NCI-H2227 treated with DMSO at 0.1 percent for 48 hours (cell line): ENCODE measurements around the gene SPC24.
"Not testable (repeated sequence)": the region's sequence is repeated elsewhere in the genome, so short reads cannot be mapped to it uniquely, and the experiment has no call there.

Experiments
- DNase-seq: peaks from one replicate; lab custom pipeline; 2025; lab: John Stamatoyannopoulos, UW

The SPC24 gene

DNA sequence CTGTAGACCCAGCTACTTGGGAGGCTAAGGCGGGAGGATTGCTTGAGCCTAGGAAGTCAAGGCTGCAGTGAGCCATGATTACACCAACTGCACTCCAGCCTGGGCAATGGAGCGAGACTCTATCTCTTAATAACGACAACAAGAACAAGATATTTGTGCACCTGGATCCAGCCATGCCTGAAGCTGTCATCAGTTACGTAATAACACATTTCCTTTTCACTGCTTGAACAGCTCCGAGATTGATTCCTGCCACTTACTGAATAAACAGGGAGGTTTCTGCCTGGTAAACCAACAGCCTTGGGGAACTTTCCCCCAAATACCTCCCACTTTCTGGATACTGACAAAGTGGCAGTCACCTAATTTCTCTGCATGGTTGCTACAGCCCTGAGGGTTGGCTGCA is 36.4 kb upstream of the SPC24 start:
- no peak for DNase-seq

DNA sequence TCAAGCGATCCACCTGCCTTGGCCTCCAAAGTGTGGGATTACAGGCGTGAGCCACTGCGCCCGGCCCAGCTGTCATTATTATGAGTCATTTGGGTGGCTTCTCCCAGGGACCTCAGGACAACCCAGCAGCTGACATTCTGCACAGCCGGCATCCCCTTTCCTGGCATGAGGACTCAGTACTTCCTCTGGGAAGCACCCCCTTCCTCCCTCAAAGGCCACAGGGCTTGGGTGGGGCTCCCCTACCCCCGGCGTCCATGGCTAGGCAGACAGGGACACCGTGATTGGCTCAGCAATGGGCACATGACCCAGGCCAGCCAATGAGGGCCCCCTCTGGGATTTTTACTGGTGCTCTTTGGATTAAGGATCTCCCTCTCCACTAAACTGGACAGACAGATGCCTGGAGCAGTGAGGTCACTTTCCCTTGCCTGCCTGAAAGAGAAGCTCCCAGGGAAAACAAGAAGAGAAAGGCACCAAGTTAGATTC is 35.7 kb upstream of the SPC24 start:
- DNase-seq = no peak

- DNase-seq = no peak
Measured at GRCh38 chr19:11190501-11190900, 34.9 kb upstream of the SPC24 start.

GRCh38 chr19:11187441-11187840 is 31.9 kb upstream of the SPC24 start:
- no peak for DNase-seq

DNA sequence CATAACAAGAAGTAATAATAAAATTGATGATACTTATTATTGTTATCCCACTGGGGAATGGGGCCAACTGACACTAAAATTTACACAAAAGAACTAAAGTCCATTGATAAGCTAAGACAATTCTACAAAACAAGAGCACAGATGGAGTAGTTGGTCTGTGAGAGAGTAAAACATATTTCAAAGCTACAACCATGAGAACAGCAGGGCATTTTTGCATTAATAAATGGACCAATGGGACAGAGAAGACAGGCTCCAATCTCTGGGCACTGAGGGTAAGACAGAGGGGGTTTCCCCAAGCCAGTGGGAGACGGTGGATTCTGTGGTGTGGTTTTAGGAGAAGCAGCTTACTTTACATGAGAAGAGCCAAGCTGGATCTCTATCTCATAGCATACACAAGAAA is 27.4 kb upstream of the SPC24 start:
- DNase-seq = no peak

DNA sequence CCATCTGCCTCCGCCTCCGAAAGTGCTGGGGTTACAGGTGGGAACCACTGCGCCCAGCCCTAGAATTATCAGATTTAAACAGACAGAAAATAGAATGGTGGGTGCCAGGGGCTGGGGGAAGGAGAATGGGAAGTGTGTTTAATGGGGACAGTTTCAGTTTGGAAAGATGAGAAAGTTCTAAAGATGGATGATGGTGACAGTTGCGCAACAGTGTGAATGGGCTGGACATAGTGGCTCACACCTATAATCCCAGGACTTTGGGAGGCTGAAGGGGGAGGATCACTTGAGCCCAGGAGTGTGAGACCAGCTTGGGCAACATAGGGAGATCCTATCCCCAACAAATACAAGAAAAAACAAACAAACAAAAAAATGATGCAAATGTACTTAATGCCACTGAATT is 25.9 kb upstream of the SPC24 start:
- no peak for DNase-seq

DNA sequence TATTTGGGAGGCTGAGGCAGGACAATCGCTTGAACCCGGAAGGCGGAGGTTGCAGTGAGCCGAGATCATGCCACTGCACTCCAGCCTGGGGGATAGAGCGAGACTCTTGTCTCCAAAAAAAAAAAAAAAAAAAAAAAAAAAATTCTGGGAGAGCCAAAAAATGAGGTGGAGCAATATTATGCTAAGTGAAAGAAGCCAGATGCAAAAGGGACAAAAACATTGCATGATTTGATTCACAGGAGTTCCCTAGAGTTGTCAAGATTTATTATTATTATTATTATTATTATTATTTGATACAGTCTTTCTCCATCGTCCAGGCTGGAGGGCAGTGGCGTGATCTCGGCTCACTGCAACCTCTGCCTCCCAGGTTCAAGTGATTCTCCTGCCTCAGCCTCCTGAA is 25.4 kb upstream of the SPC24 start:
- not testable (repeated sequence) for DNase-seq

- no peak for DNase-seq
Measured at GRCh38 chr19:11180346-11180745, 24.8 kb upstream of the SPC24 start.

DNA sequence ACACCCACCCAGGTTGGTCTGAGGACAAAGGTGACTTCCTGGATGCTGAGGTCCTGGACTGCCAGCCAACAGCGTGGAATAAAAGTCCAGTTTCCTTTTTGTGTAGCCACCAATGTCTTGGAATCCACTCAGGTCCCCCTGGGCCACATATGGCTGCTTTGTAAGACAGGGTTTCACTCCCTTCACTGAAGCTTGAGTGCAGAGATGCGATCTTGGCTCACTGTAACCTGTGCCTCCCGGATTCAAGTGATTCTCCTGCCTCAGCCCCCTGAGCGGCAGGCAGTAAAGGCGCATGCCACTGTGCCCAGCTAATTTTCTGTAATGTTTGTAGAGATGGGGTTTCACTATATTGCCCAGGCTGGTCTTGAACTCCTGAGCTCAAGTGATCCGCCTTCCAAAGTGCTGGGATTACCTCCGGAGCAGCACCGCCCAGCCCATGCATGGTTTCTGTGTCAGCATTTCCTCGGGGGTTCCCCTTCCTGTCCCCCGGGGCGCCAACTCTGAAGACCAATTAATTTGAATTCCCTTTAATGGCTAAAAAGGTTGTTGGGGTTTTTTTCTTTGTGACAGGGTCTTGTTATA is 24.2 kb upstream of the SPC24 start:
- DNase-seq = no peak

DNA sequence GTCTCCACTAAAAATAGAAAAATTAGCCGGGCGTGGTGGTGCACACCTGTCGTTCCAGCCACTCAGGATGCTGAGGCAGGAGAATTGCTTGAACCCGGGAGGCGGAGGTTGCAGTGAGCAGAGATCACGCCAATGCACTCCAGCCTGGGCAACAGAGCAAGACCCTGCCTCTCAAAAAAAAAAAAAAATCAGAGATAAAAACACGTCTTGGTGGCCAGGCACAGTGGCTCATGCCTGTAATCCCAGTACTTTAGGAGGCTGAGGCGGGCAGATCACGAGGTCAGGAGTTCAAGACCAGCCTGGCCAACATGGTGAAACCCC is 23.5 kb upstream of the SPC24 start:
- DNase-seq = not testable (repeated sequence)

DNA sequence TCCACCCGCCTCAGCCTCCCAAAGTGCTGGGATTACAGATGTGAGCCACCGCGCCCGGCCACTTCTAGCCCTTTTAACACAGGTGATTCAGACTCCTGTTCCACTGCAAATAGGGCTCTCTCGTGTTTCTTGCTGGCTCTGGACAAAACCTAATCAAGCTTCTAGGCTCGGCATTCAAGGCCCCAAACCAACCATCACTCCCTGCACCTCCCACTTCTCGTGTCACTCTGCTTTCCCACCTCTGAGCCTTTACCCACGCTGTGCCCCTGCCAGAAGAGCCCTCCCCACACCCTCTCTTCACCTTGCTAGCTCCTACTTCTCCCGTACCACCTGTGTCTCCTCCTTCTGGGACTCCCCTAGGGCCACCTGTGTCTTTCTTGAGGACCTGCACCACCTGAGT is 22.0 kb upstream of the SPC24 start:
- DNase-seq = no peak

- no peak for DNase-seq
Measured at GRCh38 chr19:11176466-11177193, 21.0 kb upstream of the SPC24 start.

DNA sequence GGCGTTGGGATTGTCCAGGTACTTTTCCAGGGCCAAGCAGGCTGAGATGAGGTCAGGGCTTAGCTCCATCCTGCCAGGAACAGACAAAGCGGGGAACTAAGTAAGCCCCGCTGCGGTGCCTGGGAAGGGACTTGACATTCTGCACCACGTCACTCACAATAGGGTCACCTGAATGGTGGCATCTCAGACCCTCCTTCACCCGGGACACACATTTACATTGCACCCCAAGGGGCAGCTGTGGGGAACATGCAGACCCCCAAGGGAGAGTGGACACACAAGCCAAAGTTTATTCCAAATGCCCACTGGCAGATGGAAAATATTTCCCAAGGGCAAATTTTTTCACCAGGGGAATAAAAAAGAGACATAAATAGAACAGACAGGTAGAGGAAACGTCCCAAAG is 20.3 kb upstream of the SPC24 start:
- DNase-seq = no peak

GRCh38 chr19:11174336-11174735 is 18.8 kb upstream of the SPC24 start:
- no peak for DNase-seq

GRCh38 chr19:11173516-11174155 is 18.1 kb upstream of the SPC24 start:
- no peak for DNase-seq

GRCh38 chr19:11172576-11172975 is 17.0 kb upstream of the SPC24 start:
- no peak for DNase-seq

DNA sequence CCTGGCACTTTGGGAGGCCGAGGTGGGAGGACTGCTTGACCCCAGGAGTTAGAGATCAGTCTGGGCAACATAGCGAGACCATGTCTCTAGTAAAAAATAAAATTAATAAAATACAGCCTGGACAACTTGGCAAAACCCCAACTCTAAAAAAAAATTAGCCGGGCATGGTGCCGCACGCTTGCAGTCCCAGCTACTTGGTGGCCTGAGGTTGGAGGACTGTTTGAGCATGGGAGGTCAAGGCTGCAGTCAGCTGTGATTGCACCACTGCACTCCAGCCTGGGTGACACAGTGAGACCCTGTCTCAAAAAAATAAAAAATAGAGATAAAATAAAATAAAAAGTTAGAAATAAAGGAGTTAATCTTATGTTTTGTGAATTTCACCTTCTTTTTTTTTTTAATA is 15.6 kb upstream of the SPC24 start:
- DNase-seq = no peak

DNA sequence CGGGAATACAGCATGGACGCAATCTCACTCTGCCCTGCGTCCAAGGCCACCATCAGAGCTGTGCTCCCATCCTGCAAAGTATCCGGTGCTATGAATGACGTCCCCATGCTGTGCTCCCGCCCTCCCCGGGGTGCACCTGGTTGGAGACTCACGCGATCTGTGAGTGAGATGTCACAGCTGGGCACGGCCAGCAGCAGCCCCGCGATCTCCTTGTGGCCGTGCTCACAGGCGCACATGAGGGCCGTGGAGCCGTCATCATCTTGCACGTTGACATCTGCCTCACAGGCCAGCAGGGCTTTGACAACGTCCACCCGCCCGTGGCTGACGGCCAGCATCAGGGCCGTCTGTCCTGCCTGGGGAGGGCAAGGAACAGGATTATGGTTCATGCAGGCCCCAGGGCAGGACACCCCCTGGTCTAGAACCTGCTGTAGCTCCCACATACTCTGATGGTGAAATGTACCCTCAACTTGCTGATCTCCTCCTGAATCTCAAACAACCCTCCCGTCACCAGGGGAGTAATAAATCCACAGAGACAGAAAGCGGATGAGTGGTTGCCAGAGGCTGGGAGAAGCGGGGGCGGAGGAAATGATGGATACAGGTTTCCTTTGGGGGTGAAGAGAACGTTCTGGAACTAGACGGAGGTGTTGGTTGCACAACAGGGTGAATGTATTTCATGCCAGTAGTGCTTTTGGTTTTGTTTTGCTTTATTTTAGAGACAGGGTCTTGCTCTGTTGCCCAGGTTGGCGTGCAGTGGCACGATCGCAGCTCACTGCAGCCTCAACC is 14.5 kb upstream of the SPC24 start:
- no peak for DNase-seq

GRCh38 chr19:11168568-11168967 is 13.0 kb upstream of the SPC24 start:
- no peak for DNase-seq

GRCh38 chr19:11166281-11167142 is 10.9 kb upstream of the SPC24 start:
- DNase-seq = no peak

DNA sequence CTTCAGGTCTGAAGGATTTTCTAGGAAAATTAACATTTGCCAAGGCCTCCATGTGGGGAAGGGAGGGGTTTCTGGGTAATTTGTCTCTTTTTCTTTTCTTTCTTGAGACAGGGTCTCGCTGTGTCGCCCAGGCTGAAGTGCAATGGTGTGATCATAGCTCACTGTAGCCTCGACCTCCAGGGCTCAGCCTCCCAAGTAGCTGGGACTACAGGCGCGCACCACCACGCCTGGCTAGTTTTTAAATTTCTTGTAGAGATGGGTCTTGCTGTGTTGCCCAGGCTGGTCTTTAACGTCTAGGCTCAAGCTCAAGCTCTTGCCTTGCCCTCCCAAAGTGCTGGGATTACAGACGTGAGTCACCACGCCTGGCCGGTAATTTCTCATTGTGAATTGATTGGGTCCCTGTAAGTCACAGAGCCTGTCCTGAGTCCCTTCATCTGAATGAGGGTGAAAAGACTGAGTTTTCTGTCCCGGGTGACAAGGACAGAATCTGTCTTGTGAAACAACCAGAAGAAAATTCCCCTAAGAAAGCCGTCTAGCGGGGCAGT is 10.0 kb upstream of the SPC24 start:
- no peak for DNase-seq
